ENCODE data around the gene TACSTD2. TPM values are rescaled to one million over a fixed set of nuclear protein-coding genes. Genes with fewer than 3 reads are reported as not detected.
"Not testable (repeated sequence)": the region's sequence is repeated elsewhere in the genome, so short reads cannot be mapped to it uniquely, and the experiment has no call there.

The TACSTD2 gene, protein sequence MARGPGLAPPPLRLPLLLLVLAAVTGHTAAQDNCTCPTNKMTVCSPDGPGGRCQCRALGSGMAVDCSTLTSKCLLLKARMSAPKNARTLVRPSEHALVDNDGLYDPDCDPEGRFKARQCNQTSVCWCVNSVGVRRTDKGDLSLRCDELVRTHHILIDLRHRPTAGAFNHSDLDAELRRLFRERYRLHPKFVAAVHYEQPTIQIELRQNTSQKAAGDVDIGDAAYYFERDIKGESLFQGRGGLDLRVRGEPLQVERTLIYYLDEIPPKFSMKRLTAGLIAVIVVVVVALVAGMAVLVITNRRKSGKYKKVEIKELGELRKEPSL
- total RNA-seq: under 1 TPM; 0.11 to 0.20 TPM
- under 1 TPM; 0.25 to 0.47 TPM for polyA plus RNA-seq (ENCODE audit: insufficient read length in 2 of 2)
- long read RNA-seq, donor 1, partial matches to known transcripts: 0 of 1 reads
- long read RNA-seq, donor 1, other reads (novel, unspliced or antisense): 0 of 1 reads
- long read RNA-seq, donor 2, partial matches to known transcripts: 0 of 2 reads
- long read RNA-seq, donor 2, other reads (novel, unspliced or antisense): 0 of 2 reads
- long read RNA-seq, donor 3: 0 reads
- long read RNA-seq, donor 4, transcript TACSTD2-201 (1 exons, 2,351 nt): major isoform, 22 of 22 reads
- long read RNA-seq, donor 4, partial matches to known transcripts: 0 of 22 reads
- long read RNA-seq, donor 4, other reads (novel, unspliced or antisense): 0 of 22 reads

DNA sequence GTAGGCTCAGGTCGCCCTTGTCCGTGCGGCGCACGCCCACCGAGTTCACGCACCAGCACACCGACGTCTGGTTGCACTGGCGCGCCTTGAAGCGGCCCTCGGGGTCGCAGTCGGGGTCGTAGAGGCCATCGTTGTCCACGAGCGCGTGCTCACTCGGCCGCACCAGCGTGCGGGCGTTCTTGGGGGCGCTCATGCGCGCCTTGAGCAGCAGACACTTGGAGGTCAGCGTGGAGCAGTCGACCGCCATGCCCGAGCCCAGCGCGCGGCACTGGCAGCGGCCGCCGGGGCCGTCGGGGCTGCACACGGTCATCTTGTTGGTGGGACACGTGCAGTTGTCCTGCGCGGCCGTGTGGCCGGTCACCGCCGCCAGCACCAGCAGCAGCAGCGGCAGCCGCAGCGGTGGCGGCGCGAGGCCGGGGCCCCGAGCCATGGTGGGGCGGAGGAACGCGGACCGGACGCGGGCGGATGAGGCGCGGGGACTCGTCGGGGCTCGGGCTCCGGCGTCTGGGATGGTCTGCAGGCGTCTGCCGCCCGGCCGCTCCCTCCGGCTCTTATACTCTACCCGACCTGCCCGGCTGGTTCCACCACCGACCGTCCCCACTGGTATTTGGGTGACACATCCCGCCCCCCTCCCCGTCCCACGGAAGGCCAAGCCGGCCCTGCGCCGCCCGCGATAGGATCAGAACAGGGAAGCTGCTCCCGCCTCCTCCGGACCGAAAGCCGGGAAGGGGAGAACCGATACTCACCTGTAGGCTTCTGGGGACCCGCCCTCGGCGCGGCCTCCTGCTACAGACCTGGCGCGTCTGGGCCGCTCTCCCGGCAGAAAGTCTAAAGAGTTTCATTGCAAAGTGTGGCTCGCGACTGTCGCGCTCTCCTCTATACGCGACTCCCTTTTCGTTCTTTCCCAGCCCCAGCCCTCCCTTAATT lies at the start of gene TACSTD2:
TACSTD2 (minus strand) TSS at position 526 of the 927 bp plus-strand sequence; CDS start at position 430, 96 bp downstream.
- Histone ChIP-seq H3K27me3 (ENCODE audit: control insufficient read depth, insufficient read depth, low read length) (peaks cover 42% of the 10 kb centered on the region), H3K36me3 (ENCODE audit: control insufficient read depth, insufficient read depth, low read length) (no peaks in the 10 kb centered on the region), H3K9me3 (ENCODE audit: control insufficient read depth, insufficient read depth, low read length) (no peaks in the 10 kb centered on the region), H3K4me3 (ENCODE audit: low read depth, low read length) (peak within 1 kb of the TSS; percentile 21), H3K4me1 (ENCODE audit: control insufficient read depth, insufficient read depth, low read length) (peaks cover 15% of the 10 kb centered on the region), H3K27ac (ENCODE audit: low read depth, low read length) (no peak within 1 kb of the TSS)
- DNase-seq (ENCODE audit: low read depth in 4 of 6, low spot score in 6 of 6): peak in 2 of 6 donors; percentile 20 to 23
- WGBS (ENCODE audit: insufficient coverage): 5% methylated on average over 105 of the region's 107 CpGs

GRCh38 chr1:58626293-58626692 lies 49.2 kb upstream of the TACSTD2 start:
- Histone ChIP-seq H3K27me3 (ENCODE audit: control insufficient read depth, insufficient read depth, low read length) (no peaks in the 10 kb centered on the region), H3K9me3 (ENCODE audit: control insufficient read depth, insufficient read depth, low read length) (no peaks in the 10 kb centered on the region), H3K36me3 (ENCODE audit: control insufficient read depth, insufficient read depth, low read length) (no peaks in the 10 kb centered on the region), H3K4me3 (ENCODE audit: low read depth, low read length) (no peak overlapping the region), H3K27ac (ENCODE audit: low read depth, low read length) (no peak overlapping the region), H3K4me1 (ENCODE audit: control insufficient read depth, insufficient read depth, low read length) (no peaks in the 10 kb centered on the region)
- no peak for DNase-seq (ENCODE audit: low read depth in 4 of 6, low spot score in 6 of 6)

- H3K36me3 ChIP-seq (ENCODE audit: control insufficient read depth, insufficient read depth, low read length); H3K9me3 ChIP-seq (ENCODE audit: control insufficient read depth, insufficient read depth, low read length): not testable (repeated sequence)
- WGBS (ENCODE audit: insufficient coverage): 96% methylated on average over 15 of the region's 27 CpGs
Measured at GRCh38 chr1:58623259-58623658, 46.2 kb upstream of the TACSTD2 start.

DNA sequence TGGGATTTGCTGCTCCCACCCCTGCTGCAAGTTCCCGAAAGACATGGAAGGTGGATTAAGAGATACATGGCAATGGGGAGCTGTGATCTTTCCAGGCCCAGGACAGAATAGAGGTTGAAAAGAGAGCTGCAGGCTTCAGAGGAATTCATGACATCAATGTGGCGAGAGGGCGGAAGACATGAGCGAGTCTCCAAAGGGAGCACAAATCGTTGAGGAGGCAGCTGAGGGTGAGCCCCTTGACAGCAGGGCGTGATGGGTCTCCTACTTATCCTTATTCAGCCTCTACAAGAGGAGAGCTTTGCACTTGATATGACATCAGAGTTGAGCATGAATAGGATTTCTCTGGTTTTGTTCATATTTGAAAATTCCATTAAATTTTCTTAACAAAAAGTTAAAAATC lies 45.5 kb upstream of the TACSTD2 start:
- no peak overlapping the region for H3K4me3 ChIP-seq (ENCODE audit: low read depth, low read length)
- no peaks in the 10 kb centered on the region for H3K27me3 ChIP-seq (ENCODE audit: control insufficient read depth, insufficient read depth, low read length)
- 100% methylated on average over 1 of the region's 6 CpGs for WGBS (ENCODE audit: insufficient coverage)
- no peak overlapping the region for H3K27ac ChIP-seq (ENCODE audit: low read depth, low read length)
- H3K36me3 ChIP-seq (ENCODE audit: control insufficient read depth, insufficient read depth, low read length): no peaks in the 10 kb centered on the region
- H3K9me3 ChIP-seq (ENCODE audit: control insufficient read depth, insufficient read depth, low read length): no peaks in the 10 kb centered on the region
- no peaks in the 10 kb centered on the region for H3K4me1 ChIP-seq (ENCODE audit: control insufficient read depth, insufficient read depth, low read length)
- DNase-seq (ENCODE audit: low read depth in 4 of 6, low spot score in 6 of 6): no peak

More at GRCh38 chr1:58623259-58623658, 46.2 kb upstream of the TACSTD2 start:
- not testable (repeated sequence) for H3K27ac ChIP-seq (ENCODE audit: low read depth, low read length); DNase-seq (ENCODE audit: low read depth in 4 of 6, low spot score in 6 of 6); H3K4me3 ChIP-seq (ENCODE audit: low read depth, low read length); H3K27me3 ChIP-seq (ENCODE audit: control insufficient read depth, insufficient read depth, low read length); H3K4me1 ChIP-seq (ENCODE audit: control insufficient read depth, insufficient read depth, low read length)

GRCh38 chr1:58621391-58621790 lies 44.3 kb upstream of the TACSTD2 start:
- no peak for DNase-seq (ENCODE audit: low read depth in 4 of 6, low spot score in 6 of 6)
- Histone ChIP-seq H3K27ac (ENCODE audit: low read depth, low read length) (no peak overlapping the region), H3K4me1 (ENCODE audit: control insufficient read depth, insufficient read depth, low read length) (no peaks in the 10 kb centered on the region), H3K9me3 (ENCODE audit: control insufficient read depth, insufficient read depth, low read length) (no peaks in the 10 kb centered on the region), H3K27me3 (ENCODE audit: control insufficient read depth, insufficient read depth, low read length) (no peaks in the 10 kb centered on the region), H3K36me3 (ENCODE audit: control insufficient read depth, insufficient read depth, low read length) (no peaks in the 10 kb centered on the region), H3K4me3 (ENCODE audit: low read depth, low read length) (no peak overlapping the region)
- no CpG with 5 or more reads among the region's 3 CpGs for WGBS (ENCODE audit: insufficient coverage)

- H3K9me3 ChIP-seq (ENCODE audit: control insufficient read depth, insufficient read depth, low read length): no peaks in the 10 kb centered on the region
- no peaks in the 10 kb centered on the region for H3K4me1 ChIP-seq (ENCODE audit: control insufficient read depth, insufficient read depth, low read length)
- H3K4me3 ChIP-seq (ENCODE audit: low read depth, low read length): no peak overlapping the region
- WGBS (ENCODE audit: insufficient coverage): 89% methylated on average over 3 of the region's 5 CpGs
- no peaks in the 10 kb centered on the region for H3K27me3 ChIP-seq (ENCODE audit: control insufficient read depth, insufficient read depth, low read length)
- no peaks in the 10 kb centered on the region for H3K36me3 ChIP-seq (ENCODE audit: control insufficient read depth, insufficient read depth, low read length)
- DNase-seq (ENCODE audit: low read depth in 4 of 6, low spot score in 6 of 6): no peak
- H3K27ac ChIP-seq (ENCODE audit: low read depth, low read length): no peak overlapping the region
Measured at GRCh38 chr1:58620926-58621325, 43.9 kb upstream of the TACSTD2 start.

- 54% methylated on average over 4 of the region's 7 CpGs for WGBS (ENCODE audit: insufficient coverage)
- H3K9me3 ChIP-seq (ENCODE audit: control insufficient read depth, insufficient read depth, low read length): no peaks in the 10 kb centered on the region
- H3K27me3 ChIP-seq (ENCODE audit: control insufficient read depth, insufficient read depth, low read length): no peaks in the 10 kb centered on the region
- no peaks in the 10 kb centered on the region for H3K36me3 ChIP-seq (ENCODE audit: control insufficient read depth, insufficient read depth, low read length)
- H3K4me1 ChIP-seq (ENCODE audit: control insufficient read depth, insufficient read depth, low read length): no peaks in the 10 kb centered on the region
- no peak overlapping the region for H3K4me3 ChIP-seq (ENCODE audit: low read depth, low read length)
- H3K27ac ChIP-seq (ENCODE audit: low read depth, low read length): no peak overlapping the region
- DNase-seq (ENCODE audit: low read depth in 4 of 6, low spot score in 6 of 6): no peak
Measured at GRCh38 chr1:58620259-58620658, 43.2 kb upstream of the TACSTD2 start.

DNA sequence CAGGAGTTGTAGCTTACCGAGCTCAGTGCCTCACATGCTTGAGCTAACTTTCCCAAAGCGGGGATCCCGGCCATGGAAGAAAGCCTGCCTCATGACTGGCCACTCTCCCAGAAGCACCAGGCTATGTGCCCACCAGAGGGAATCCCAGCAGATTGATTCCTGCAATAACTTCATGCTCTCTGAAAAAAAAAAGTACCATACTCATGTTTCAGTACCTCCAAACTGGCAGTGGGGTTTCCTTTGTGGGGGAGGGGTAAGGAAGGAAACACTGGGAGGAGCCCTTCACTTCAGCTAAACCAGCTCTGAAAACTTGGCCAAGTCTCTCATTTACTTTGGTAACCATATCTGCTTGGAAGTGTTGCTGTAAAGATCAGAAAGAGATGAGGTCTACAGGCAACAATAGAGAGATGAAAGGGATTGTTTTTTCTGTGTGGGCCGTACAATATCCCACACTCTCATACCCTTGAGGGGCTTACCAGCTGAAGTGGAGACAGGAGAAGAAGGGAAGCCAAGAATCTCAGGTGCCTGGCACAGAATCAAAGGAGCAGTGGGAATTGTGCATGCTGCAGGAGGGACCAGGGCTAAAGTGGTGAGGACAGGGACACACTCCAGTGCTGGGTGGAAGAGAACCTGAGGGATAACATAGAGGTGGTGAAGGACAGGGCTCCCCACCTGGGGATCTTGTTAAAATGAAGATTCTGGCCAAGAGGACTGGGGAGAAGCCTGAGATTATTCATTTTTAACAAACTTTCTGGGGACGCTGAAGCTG lies 42.4 kb upstream of the TACSTD2 start:
- H3K9me3 ChIP-seq (ENCODE audit: control insufficient read depth, insufficient read depth, low read length): no peaks in the 10 kb centered on the region
- peak in 1 of 6 donors; percentile 89 for DNase-seq (ENCODE audit: low read depth in 4 of 6, low spot score in 6 of 6)
- no peaks in the 10 kb centered on the region for H3K4me1 ChIP-seq (ENCODE audit: control insufficient read depth, insufficient read depth, low read length)
- H3K4me3 ChIP-seq (ENCODE audit: low read depth, low read length): no peak overlapping the region
- 71% methylated on average over 3 of the region's 5 CpGs for WGBS (ENCODE audit: insufficient coverage)
- H3K27ac ChIP-seq (ENCODE audit: low read depth, low read length): no peak overlapping the region
- H3K36me3 ChIP-seq (ENCODE audit: control insufficient read depth, insufficient read depth, low read length): no peaks in the 10 kb centered on the region
- H3K27me3 ChIP-seq (ENCODE audit: control insufficient read depth, insufficient read depth, low read length): no peaks in the 10 kb centered on the region

DNA sequence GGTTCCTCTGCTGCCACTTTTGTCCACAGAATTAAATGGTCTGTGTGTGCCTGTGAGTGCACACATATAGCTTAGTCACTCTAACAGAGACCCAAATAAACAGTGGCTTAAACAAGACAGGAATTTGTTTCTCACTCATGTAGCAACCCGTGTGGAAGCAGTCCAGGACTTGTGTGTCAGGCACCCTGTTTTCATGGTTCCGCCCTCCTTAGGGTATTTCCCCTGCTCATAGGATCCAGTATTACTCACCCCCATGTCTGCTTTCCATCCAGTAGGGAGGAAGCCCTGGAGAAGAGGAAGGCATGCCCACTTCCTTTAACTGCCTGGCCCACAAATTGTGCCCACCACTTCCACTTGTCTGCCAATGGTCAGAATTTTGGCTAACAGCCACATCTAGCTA lies 41.3 kb upstream of the TACSTD2 start:
- no peaks in the 10 kb centered on the region for H3K36me3 ChIP-seq (ENCODE audit: control insufficient read depth, insufficient read depth, low read length)
- no peak overlapping the region for H3K27ac ChIP-seq (ENCODE audit: low read depth, low read length)
- H3K9me3 ChIP-seq (ENCODE audit: control insufficient read depth, insufficient read depth, low read length): no peaks in the 10 kb centered on the region
- no peak overlapping the region for H3K4me3 ChIP-seq (ENCODE audit: low read depth, low read length)
- no peak for DNase-seq (ENCODE audit: low read depth in 4 of 6, low spot score in 6 of 6)
- H3K4me1 ChIP-seq (ENCODE audit: control insufficient read depth, insufficient read depth, low read length): no peaks in the 10 kb centered on the region
- WGBS (ENCODE audit: insufficient coverage): no CpG with 5 or more reads among the region's 2 CpGs
- H3K27me3 ChIP-seq (ENCODE audit: control insufficient read depth, insufficient read depth, low read length): no peaks in the 10 kb centered on the region

Measured in spinal cord (tissue), 10 donors.